HG03064 (cell line): ENCODE data around the gene ACRV1.
"Not testable (repeated sequence)": the region's sequence is repeated elsewhere in the genome, so short reads cannot be mapped to it uniquely, and the experiment has no call there.

ENCODE experiments used
- ATAC-seq: cut with Tn5 transposase; IDR thresholded peaks from one replicate; pipeline ENCODE4 v1.9.1; 2021; ENCODE audit warnings: low read depth; ENCODE audit not compliant: unreplicated experiment

Gene ACRV1, protein sequence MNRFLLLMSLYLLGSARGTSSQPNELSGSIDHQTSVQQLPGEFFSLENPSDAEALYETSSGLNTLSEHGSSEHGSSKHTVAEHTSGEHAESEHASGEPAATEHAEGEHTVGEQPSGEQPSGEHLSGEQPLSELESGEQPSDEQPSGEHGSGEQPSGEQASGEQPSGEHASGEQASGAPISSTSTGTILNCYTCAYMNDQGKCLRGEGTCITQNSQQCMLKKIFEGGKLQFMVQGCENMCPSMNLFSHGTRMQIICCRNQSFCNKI

GRCh38 chr11:125680747-125681146, at the start of gene ACRV1:
ACRV1 (minus strand) TSS chr11:125680847; CDS start chr11:125680780, 67 bp downstream.
- no peak for ATAC-seq

- ATAC-seq, result no peak
Measured at GRCh38 chr11:125728969-125729368, 48.3 kb upstream of the ACRV1 start.

DNA sequence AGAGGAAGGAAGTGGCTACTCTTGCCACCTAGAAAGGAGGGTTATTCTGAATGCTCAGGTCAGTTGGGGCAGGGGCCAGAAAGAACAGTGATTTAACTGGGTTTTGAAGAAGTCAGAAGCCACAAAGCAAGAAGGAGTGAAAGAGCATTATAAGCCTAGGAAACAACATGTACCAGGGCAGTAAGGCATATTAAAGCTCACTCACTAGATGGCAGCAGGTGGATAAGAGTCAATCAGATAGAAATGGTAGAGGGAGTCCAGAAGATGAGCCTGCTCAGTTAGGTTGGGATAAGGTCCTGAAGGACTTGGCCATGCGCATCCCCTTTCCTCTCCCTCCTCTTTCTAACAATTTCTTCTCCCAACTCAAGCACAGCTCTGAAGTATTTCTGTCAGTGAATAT, 43.5 kb upstream of the ACRV1 start:
- ATAC-seq, result no peak

DNA sequence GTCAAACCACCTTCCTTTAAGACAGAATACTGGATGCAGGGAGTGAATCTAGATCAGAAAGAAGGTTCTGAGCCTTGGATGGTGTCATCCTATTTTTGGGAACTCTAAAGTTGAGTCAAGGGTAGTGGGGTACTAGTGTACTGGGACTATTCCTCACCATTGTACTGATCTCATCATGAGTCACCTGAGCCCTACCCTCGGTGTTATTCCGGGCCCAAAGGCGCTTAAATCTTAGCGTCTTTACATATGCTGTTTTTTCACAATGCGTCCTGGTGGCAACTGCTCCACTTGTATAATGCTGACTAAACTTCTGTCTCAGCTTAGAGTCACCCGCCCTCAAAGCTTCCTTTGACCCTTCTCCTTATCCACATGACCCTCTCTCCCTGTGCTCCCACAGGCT, 40.1 kb upstream of the ACRV1 start:
- ATAC-seq, result no peak

DNA sequence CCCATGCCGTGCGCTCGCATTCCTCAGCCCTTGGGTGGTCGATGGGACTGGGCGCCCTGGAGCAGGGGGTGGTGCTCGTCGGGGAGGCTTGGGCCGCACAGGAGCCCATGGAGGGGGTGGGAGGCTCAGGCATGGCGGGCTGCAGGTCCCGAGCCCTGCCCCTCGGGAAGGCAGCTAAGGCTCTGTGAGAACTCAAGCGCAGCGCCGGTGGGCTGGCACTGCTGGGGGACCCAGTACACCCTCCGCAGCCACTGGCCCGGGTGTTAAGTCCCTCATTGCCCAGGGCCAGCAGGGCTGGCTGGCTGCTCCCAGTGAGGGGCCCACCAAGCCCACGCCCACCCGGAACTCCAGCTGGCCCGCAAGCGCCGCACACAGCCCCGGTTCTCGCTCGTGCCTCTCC, 24.0 kb upstream of the ACRV1 start:
- ATAC-seq, result not testable (repeated sequence)

DNA sequence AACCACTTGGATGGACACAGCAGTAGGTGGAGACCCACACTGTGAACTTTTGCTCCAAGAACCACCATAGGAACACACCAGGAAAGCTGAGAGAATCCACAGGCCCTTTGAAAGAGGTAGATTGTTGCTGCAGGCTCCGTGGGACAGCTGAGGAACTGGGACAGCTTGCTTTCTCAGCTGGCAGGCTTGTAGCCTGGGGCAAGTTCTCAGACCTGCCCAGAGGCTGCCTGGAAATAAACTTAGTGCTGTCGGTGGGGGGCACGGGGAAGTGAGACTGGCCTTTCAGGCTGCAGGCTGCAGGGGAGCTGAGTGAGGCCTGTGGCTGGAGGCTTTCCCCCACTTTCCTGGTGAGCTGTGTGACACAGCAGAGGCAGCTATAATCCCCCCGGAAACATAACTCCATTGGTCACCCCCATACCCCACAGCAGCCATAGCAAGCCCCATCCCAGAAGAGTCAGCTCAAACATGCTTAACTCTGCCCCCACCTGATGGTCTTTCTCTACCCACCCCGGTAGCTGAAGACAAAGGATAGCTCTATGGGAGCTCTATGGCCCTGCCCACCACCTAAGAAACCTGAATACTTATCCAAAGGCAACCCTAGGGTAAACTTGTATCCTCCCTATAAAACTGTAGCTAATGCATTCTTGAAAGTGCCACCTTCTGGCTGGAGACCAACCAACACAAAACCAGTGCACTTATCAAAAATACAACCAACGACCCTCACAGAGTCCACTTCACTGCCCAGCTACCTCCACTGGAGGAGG, 21.4 kb upstream of the ACRV1 start:
- ATAC-seq, result no peak

GRCh38 chr11:125701018-125701610, 20.5 kb upstream of the ACRV1 start:
- ATAC-seq, result no peak

- ATAC-seq, result no peak
Measured at GRCh38 chr11:125694951-125695350, 14.3 kb upstream of the ACRV1 start.

- no peak for ATAC-seq
Measured at GRCh38 chr11:125692887-125693286, 12.2 kb upstream of the ACRV1 start.

- ATAC-seq, result no peak
Measured at GRCh38 chr11:125690006-125690405, 9.4 kb upstream of the ACRV1 start.

- no peak for ATAC-seq
Measured at GRCh38 chr11:125689274-125689859, 8.7 kb upstream of the ACRV1 start.

DNA sequence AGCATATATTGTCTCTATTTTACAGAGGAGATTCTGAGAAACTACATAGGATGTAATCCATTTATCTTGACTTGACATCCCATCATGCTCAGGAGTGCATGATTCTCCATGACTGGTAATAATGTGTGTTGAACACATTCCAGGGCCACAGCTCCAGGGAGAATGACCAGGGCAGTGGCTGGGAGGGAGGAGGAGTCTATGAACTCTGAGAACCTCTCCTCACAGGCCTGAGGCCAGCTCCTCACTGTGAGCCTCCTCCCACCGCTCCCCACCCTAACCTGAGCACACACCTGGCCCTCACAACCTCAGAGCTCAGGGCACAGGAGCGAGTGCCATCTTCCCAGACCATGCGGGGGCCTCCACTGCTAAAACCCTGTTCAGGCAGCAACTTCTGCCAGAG, 8.0 kb upstream of the ACRV1 start:
- no peak for ATAC-seq

DNA sequence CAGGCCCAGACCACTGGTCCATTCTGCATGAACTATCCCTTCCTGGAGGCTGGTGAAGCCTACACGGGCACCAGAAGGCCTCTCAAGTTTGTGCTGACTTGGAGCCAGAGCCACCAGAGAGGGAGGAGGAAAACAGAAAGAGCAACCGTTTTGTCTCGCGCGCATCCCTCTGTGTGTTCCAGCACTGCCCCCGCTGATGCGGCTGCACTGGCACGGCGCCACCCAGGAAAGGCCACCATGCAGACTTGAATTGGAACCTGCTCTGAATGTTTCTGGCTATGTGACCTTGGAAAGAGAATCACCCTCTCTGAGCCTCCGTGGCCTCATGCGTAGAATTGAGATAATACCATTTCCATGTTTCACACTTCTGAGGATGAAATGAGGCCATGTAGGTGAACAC, 7.4 kb upstream of the ACRV1 start:
- no peak for ATAC-seq

GRCh38 chr11:125685228-125685627, 4.6 kb upstream of the ACRV1 start:
- no peak for ATAC-seq

DNA sequence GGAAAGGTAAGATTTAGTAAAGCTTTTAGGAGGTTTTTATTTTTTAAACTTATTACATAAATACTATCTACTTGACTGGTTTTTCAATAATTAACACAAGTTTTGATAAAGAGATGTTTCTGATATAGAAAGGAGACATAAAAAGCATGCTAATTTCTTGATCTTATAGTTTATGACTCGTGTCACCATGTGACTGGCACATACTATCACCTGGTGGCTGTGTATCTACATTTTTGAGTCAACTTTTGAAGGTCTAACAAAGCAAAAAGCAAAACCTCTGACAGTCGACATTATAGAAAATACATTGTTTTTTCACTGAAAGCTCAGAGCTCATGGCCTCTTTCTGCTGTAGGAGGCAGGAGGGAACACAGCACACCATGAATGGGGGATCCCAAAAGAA, 810 bp downstream of the ACRV1 start:
- ATAC-seq, result no peak

GRCh38 chr11:125679397-125679796, 1.2 kb downstream of the ACRV1 start:
- no peak for ATAC-seq

DNA sequence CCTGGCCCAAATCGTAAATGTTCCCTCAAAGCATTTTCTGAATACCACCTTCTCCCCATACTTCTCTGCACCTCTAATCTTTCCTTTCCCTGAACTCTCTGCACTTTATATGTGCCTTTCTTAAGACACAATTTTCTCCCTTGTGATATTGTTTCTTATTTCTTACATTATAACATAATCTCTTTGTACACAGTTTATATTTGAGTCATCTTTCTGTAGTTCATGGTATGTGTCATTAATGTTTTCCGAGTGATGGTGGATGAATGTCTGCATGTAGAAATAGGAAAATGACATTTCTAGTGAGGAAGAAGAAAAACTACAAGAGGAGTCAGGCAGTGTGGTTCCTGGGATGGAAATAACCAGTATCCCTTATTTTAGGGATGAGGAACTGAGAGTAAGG, 5.5 kb downstream of the ACRV1 start:
- ATAC-seq, result no peak

- ATAC-seq, result no peak
Measured at GRCh38 chr11:125674210-125674609, 6.4 kb downstream of the ACRV1 start.

- ATAC-seq, result no peak
Measured at GRCh38 chr11:125671561-125671960, 9.1 kb downstream of the ACRV1 start.

DNA sequence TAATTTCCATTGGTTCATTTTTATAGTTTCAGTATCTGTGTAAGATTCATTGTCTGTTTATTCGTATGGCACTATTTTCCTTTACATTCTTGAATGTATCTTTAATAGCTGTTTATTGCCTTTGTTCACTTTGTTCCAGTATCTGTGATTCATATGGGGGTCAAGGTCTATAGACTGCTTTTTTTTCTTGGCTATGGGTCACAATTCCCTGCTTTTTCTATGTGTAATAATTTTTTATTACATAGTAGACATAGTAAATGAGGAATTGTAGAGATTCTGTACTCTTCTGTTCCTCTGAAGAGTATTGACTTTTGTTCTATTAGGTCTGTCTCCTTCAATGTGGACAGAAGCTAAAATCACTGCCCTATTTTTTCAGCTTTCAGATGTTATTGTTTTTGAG, 10.5 kb downstream of the ACRV1 start:
- no peak for ATAC-seq

DNA sequence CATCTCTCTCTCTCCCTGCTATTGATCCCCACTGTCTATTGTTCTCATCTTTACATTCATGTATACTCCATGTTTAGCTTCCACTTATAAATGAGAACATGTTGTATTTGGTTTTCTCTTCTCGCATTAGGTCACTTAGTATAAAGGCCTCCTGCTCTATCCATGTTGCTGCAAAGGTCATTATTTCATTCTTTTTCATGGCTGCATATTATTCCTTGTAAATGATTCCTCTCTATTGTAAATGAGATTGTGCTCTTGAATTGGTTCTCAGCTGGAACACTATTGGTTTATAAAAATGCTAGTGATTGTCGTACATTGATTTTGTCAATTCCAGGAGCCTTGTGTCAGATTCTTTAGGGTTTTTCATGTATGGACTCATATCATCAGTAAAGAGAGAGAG, 13.5 kb downstream of the ACRV1 start:
- no peak for ATAC-seq
